Posterior cingulate gyrus (tissue), 11 donors: ENCODE results near the gene IKBKE.

Experiments used
- DNase-seq, 10 donors: peaks; one replicate each; pipeline versions ENCODE4 v3.0.0 to v3.0.0-alpha.2; 2020 to 2021; ENCODE audit warnings: mixed read lengths in 3 of 10
- intact Hi-C: fragments of 100-400 bp; cut with DNase I; formaldehyde crosslinking; loops from one replicate; pipeline ENCODE4 v1.15.1; 2023

The IKBKE gene

GRCh38 chr1:206469933-206470691 lies at the start of gene IKBKE:
Gene IKBKE, plus strand, starts transcription at chr1:206470476. Its CDS starts 2,752 bp downstream, at chr1:206473228.
- intact Hi-C loops, result no loop called here
- peak in 7 of 10 donors; percentile 21 to 90 (median 40) for DNase-seq

GRCh38 chr1:206421616-206422340 lies 48.5 kb upstream of the IKBKE start:
- DNase-seq, result no peak
- intact Hi-C loops, result no loop called here

GRCh38 chr1:206422525-206422924 lies 47.8 kb upstream of the IKBKE start:
- intact Hi-C loops, result no loop called here
- DNase-seq, result peak in 6 of 10 donors; percentile 17 to 83 (median 50)

- intact Hi-C loops, result no loop called here
- DNase-seq, result no peak
Observed at GRCh38 chr1:206427291-206427690, 43.0 kb upstream of the IKBKE start.

GRCh38 chr1:206429421-206429820 lies 40.9 kb upstream of the IKBKE start:
- intact Hi-C loops, result no loop called here

GRCh38 chr1:206430031-206430983 lies 40.0 kb upstream of the IKBKE start:
- intact Hi-C loops, result no loop called here
- DNase-seq, result no peak

More at GRCh38 chr1:206429421-206429820, 40.9 kb upstream of the IKBKE start:
- no peak for DNase-seq

GRCh38 chr1:206435445-206435844 lies 34.8 kb upstream of the IKBKE start:
- intact Hi-C loops, result no loop called here

GRCh38 chr1:206438554-206438953 lies 31.7 kb upstream of the IKBKE start:
- intact Hi-C loops, result no loop called here
- DNase-seq, result no peak

More at GRCh38 chr1:206435445-206435844, 34.8 kb upstream of the IKBKE start:
- DNase-seq, result no peak

GRCh38 chr1:206439205-206439604 lies 31.1 kb upstream of the IKBKE start:
- no peak for DNase-seq
- intact Hi-C loops, result no loop called here

GRCh38 chr1:206441336-206441967 lies 28.8 kb upstream of the IKBKE start:
- intact Hi-C loops, result no loop called here
- DNase-seq, result no peak

- DNase-seq, result no peak
- intact Hi-C loops, result no loop called here
Observed at GRCh38 chr1:206442101-206442500, 28.2 kb upstream of the IKBKE start.

GRCh38 chr1:206445116-206445515 lies 25.2 kb upstream of the IKBKE start:
- no peak for DNase-seq
- intact Hi-C loops, result no loop called here

- no peak for DNase-seq
- intact Hi-C loops, result no loop called here
Observed at GRCh38 chr1:206445911-206446356, 24.3 kb upstream of the IKBKE start.

GRCh38 chr1:206446688-206447421 lies 23.4 kb upstream of the IKBKE start:
- intact Hi-C loops, result no loop called here
- no peak for DNase-seq

GRCh38 chr1:206447422-206447765 lies 22.9 kb upstream of the IKBKE start:
- intact Hi-C loops, result no loop called here
- DNase-seq, result no peak

GRCh38 chr1:206447792-206448191 lies 22.5 kb upstream of the IKBKE start:
- DNase-seq, result no peak
- intact Hi-C loops, result no loop called here

GRCh38 chr1:206448471-206448870 lies 21.8 kb upstream of the IKBKE start:
- intact Hi-C loops, result no loop called here
- no peak for DNase-seq

GRCh38 chr1:206449565-206449964 lies 20.7 kb upstream of the IKBKE start:
- DNase-seq, result no peak
- intact Hi-C loops, result no loop called here

- intact Hi-C loops, result no loop called here
- no peak for DNase-seq
Observed at GRCh38 chr1:206450281-206450680, 20.0 kb upstream of the IKBKE start.
